NCI-H82 (cell line): ENCODE data around the gene CDH11.

Experiments
- DNase-seq: peaks from one replicate; lab custom pipeline; 2025; lab: John Stamatoyannopoulos, UW

The CDH11 gene

DNA sequence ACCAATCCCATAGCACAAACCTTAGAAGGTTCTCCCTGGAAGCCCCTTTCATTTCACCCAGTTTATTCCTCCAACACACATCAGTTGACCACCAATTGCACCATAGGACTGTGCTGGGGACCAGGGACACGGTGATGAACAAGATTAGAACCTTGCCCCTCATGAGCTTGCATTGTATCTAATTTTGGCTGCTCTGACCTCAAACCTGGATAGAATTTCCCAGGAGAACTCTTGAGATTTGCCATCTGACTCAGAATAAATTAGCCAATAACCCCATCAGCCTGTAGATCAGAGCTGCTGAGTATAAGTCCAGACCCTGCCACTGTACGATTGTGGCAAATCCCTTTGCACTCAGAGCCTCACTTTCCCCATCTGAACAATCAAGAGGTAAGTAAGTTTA lies 52.1 kb downstream of the CDH11 start:
- DNase-seq, result no peak

DNA sequence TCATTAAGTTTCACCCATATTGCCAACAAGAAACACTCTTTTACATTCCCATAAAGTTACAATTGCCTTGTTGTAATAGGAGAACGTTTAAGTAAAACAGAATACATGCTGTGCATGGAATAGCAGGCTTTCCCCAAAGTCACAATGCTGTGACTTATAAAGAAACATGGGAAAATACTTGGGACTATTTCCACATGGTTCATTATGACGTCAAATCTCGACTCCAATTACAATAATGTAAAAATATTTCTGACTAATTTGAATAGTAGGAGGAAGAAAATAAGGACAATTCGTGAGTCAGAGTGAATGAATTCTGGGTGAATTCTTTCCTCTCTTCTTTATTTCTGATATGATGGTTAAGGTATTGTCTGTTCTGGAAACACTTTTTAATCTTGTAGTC lies 52.8 kb downstream of the CDH11 start:
- DNase-seq, result no peak

DNA sequence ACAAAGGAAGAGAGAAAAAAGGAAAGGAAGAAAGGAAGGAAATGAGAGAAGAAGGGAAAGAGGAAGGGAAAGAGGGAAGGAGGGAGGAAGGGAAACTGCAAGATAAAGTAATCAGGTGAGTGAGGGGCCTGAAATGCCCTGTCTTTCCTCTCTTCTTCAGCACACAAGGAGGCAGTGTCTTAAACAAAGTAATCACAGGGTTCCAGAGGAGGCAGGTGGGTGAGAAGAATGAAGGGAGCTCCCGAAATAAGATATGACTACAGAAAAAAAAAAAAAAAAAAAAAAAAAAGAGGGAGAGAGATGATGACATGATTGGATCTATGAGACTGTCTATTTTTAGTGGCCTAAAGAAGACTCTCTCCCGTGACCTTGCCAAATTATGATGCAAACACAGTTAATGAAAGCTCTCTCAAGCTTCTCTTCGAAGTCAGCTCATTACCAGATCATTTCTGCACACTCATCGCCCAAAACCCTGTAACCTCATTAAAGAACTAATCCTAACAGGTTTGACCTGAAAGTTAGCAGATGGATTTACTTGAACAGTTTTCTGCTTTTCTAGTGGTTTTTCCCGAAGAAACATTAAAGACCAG lies 53.6 kb downstream of the CDH11 start:
- DNase-seq, result peak; percentile 66

DNA sequence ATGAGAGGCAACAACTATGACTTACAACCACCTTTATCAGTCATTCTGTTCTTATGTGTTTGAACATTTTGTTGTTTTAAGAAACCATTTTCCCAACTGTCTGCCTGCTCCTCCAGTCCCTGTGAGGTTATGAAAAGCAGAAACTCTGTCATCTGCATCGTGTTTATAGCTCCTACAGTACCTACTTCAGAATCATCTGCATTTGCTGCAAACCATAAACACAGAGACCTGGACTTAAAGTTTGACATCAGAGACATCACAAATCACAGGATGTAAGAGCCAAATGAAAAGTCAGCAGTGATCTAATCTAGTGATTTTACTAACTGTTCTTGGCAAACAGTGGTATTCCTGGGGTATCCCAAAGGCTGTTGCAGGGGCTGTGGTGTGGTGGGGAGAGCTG lies 55.2 kb downstream of the CDH11 start:
- no peak for DNase-seq

GRCh38 chr16:65065031-65065430 lies 56.8 kb downstream of the CDH11 start:
- DNase-seq, result no peak

DNA sequence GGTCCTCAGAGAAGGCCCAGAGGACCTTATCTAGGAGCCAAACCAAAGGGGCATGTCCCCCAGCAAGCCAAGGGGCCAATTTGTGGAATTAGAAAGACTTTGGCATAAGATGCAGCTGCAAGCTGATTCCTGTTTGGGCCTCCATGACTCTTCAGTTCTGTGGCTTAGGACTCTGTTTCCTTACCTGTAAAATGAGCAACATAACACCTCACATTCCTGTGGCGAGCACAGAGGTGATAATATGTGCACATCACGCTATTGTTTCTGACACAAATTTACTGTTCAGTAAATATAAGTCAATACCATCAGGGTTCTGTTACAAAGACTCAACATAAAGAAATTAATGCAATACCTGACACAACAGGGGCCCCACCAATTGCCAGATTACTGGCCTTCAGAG lies 57.7 kb downstream of the CDH11 start:
- no peak for DNase-seq

DNA sequence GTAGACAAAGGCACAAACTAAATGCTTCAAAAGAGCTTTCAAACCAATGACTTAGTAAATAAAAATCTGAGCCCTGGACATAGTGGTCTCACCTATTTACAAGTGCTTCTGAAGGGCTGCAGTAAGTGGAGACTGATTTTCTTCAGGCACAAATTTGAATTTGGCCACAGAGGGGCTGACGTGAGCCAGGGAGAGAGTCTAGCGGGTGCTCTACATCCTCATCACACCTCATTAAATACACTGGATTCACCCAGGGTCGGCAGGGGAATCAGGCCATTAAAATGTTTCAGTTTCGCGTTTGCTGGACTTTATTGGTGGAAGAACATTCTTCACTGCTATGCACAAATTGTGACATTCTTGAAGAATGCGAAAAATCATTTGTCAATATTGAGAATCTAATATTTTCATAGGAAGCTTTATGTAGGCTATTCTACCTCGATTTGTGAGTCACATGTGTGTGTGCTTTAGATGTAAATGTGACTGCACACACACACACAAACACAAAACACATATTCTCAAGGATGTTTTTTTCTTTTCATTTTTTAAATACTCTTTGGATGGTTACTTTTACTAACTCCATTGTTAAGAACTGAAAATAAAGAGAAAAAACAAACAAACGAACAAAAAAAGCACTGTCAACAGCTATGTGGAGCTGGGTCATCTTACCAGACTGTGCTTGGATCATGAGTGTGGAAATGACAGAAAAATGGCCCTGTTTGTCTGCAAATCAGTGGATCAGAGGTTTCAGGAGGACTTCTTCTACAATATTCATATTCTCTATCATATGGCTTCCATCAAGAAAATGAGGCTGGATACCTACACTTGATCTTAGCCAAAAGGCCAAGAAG lies 58.9 kb downstream of the CDH11 start:
- no peak for DNase-seq

DNA sequence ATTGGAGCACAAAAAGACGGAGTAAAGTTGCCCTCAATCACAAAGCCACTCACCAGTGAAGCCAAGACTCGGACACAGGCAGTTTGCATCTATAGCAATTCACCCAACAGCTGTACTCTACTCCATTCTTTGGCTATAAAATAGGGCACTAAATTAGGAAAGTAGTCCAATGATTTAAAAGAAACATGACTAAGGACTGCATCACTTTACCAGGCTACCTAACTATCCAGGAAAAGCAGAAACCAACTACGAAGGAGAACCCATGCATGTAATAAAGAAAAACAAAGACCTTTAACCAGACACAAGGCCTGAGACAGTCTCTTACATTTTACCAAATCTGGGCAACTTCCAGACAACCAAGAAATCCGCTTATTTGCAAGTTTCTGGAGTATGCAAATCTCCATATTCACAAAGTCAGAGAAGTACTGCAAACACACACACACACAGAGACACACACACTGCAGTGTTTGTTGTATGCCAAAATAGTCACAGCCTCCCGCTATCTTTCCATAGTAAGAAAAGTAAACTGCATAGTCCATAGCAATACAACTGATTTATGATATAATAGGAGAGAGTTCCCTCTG lies 59.8 kb downstream of the CDH11 start:
- DNase-seq, result no peak

GRCh38 chr16:65061263-65061662 lies 60.6 kb downstream of the CDH11 start:
- DNase-seq, result no peak

- DNase-seq, result no peak
Measured at GRCh38 chr16:65059406-65059980, 62.4 kb downstream of the CDH11 start.

GRCh38 chr16:65057184-65057583 lies 64.7 kb downstream of the CDH11 start:
- DNase-seq, result peak; percentile 6

- no peak for DNase-seq
Measured at GRCh38 chr16:65054457-65054856, 67.4 kb downstream of the CDH11 start.

GRCh38 chr16:65049679-65050078 lies 72.2 kb downstream of the CDH11 start:
- no peak for DNase-seq

GRCh38 chr16:65045961-65046360 lies 75.9 kb downstream of the CDH11 start:
- no peak for DNase-seq

DNA sequence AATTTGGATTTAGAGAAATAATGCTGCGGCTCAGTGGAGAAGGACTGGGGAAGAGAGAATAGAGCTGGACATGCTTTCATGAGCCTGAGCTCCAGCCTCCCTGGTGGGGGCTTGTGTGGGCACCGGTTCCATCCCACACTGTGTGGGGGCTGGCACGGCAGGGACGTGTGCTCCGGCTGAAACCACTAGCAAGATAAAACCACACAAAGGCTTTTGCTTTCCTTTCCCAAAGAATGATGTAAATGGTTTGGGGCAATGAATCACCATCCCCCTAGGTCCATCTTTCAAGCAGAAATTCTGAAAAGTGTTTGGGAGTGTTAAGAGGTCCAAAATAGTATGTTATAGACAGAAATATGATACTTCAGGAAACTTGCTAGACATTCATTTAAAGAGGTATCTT lies 77.0 kb downstream of the CDH11 start:
- no peak for DNase-seq

DNA sequence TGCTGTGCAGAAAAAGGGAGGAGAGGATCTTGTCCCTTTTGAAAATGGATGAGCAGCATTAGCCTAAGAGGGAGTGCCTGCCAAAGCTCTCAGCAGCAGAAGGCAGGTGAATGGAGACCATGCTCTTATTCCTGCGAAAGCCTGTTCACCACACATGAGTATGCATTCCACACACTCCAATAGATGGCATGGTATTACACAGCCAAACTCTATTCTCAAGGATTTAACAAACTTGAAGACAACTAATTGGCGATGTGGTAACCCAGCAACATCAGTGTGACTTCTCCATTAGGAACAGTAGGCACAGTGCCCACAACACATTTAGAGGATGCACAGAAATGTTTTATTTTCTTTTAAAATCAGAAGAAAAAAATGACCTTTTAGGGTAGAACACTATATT lies 77.8 kb downstream of the CDH11 start:
- no peak for DNase-seq

DNA sequence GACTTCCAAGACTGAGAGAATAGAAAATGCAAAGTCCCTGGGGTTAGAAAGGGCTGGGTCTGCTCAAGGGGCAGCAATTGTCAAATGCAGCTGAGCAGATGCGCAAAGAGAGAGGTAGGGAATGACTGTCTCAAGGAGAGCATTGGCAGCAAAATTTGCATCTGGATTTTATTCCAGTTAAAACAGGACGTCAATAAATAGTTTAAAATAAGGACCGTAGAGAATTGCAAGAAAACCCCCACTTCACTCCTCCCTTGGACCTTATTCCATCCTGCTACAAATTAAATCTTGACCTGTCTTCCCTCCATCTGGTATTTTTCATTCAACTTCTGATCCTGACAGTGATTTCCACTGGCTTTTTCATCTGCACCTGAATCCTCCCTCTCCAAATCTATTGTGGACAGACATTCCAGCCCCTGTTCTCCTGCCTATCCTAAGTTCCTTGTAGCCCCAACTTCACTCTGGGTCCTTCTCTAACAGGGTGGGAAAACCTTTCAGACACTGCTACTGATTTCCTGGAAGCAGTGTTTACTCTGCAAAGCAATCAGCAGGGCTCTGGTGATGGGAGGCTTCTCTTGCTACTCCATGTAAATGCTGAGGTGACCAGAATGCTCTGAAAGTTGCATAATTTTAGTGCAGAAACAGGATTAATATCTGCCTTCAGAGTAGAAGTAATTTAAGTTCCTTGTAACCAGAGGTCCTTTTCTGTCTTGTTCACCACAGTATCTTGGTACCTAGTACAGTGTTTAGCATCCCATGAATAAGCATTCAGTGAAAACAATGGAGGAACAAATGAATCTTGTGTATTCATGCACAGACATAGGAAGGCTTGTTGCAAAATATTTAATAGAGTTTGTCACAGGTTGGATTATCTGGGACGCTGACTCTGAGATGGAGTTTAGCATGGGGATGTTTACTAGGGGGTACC lies 79.2 kb downstream of the CDH11 start:
- DNase-seq, result no peak

- no peak for DNase-seq
Measured at GRCh38 chr16:65041667-65042066, 80.2 kb downstream of the CDH11 start.

DNA sequence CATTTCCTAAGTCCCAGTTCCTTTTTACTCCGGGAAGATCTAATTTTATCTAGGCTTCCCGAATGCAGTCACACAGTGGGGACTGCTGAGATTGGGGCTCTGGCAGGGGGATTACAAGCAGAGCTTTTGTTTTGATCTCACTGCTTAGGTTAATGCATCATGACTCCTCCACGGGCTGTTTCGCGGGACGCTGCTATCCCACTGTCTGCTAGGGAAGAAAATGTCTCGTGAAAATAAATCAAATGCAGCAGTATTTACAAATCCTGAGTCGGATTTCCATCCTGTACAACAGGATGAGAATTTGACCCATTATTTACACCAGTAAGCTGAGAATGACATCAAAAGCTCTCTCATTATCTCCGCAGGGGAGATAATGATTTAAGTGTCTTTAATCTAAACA lies 83.8 kb downstream of the CDH11 start:
- peak; percentile 30 for DNase-seq

- no peak for DNase-seq
Measured at GRCh38 chr16:65037556-65037955, 84.3 kb downstream of the CDH11 start.

- DNase-seq, result no peak
Measured at GRCh38 chr16:65034915-65035314, 86.9 kb downstream of the CDH11 start.

DNA sequence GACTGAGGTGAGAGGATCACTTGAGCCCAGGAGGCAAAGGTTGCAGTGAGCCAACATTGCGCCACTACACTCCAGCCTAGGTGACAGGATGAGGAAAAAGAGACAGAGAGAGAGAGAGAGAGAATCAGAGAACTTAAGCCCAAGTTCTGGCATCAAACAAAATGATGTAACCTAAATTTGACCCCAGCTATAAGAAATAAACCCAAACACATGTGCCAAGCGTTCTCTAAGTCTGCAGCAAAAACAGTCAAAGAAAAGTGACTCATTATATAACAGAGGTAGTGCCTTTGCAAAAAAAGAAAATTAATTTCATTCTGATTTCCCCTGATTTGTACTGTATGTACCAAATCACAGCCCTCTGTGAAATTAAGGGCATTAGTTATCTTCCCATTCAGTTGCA lies 89.5 kb downstream of the CDH11 start:
- DNase-seq, result no peak
